Measurements from ENCODE around the gene RASAL2.

GRCh38 chr1:178442925-178443324 lies 349.0 kb downstream of the RASAL2 start:
- no peak for TF ChIP-seq CTCF (IDR thresholded peaks at IDR 0.05)
- no peak for TF ChIP-seq POLR2A (IDR thresholded peaks at IDR 0.05)

All from adrenal gland (tissue), 5 donors.